Measurements from ENCODE around the gene RRAS2.

The RRAS2 gene

GRCh38 chr11:14341968-14342367 lies 17.0 kb downstream of the RRAS2 start:
- Histone ChIP-seq H3K36me3 (ENCODE audit: control insufficient read depth in 2 of 2, insufficient read depth in 1 of 2, low read length in 2 of 2) (no peaks in the 10 kb centered on the region), H3K27ac (ENCODE audit: extremely low read depth, low read depth, low read length) (no peak overlapping the region), H3K4me1 (ENCODE audit: control insufficient read depth, insufficient read depth, low read length) (no peaks in the 10 kb centered on the region), H3K9me3 (ENCODE audit: control insufficient read depth, insufficient read depth, low read depth, low read length) (no peaks in the 10 kb centered on the region), H3K4me3 (ENCODE audit: low read depth, low read length) (no peak overlapping the region)
- ChIA-PET POLR2A (no interaction called here), CTCF (interaction anchor here (0.7 to 1.2 kb wide), 3 partner anchors 33 to 42 kb away, joined by 3 to 5 read pairs (median 4); no protein-coding TSS in a partner anchor)
- TF ChIP-seq ZNF629 (tag by site-specific recombination; IDR thresholded peaks at IDR 0.05) (no peak), ZNF658 (tag by site-specific recombination; IDR thresholded peaks at IDR 0.05) (no peak), ZFHX2 (tag by site-specific recombination; conservative IDR thresholded peaks at IDR 0.05) (no peak), ZFP41 (tag by site-specific recombination; IDR thresholded peaks at IDR 0.05; ENCODE audit: borderline replicate concordance) (no peak), KLF1 (tag by site-specific recombination; IDR thresholded peaks at IDR 0.05) (no peak), ZNF148 (tag by site-specific recombination; IDR thresholded peaks at IDR 0.05; ENCODE audit: borderline replicate concordance) (no peak), PRDM6 (tag by site-specific recombination; IDR thresholded peaks at IDR 0.05) (no peak), ZBTB48 (tag by site-specific recombination; IDR thresholded peaks at IDR 0.05) (no peak), ZBTB20 (tag by site-specific recombination; IDR thresholded peaks at IDR 0.05) (no peak), ZNF701 (tag by site-specific recombination; IDR thresholded peaks at IDR 0.05) (no peak), ZNF223 (tag by site-specific recombination; IDR thresholded peaks at IDR 0.05) (no peak), HOXC10 (CRISPR knock-in tag; IDR thresholded peaks at IDR 0.05) (no peak), ZNF621 (tag by site-specific recombination; IDR thresholded peaks at IDR 0.05) (no peak), ZNF157 (tag by site-specific recombination; IDR thresholded peaks at IDR 0.05) (no peak), ZNF398 (tag by site-specific recombination; IDR thresholded peaks at IDR 0.05) (no peak), YY1 (tag by site-specific recombination; IDR thresholded peaks at IDR 0.05) (no peak), ZNF76 (tag by site-specific recombination; IDR thresholded peaks at IDR 0.05; ENCODE audit: borderline replicate concordance, low read depth) (no peak)

- ChIA-PET POLR2A (no interaction called here), CTCF (interaction anchor here (1.3 kb wide), 1 partner anchor 78 kb away, joined by 3 read pairs; no protein-coding TSS in a partner anchor)
- no peak overlapping the region for H3K4me3 ChIP-seq (ENCODE audit: low read depth, low read length)
- H3K4me1 ChIP-seq (ENCODE audit: control insufficient read depth, insufficient read depth, low read length), result no peaks in the 10 kb centered on the region
- no peaks in the 10 kb centered on the region for H3K36me3 ChIP-seq (ENCODE audit: control insufficient read depth in 2 of 2, insufficient read depth in 1 of 2, low read length in 2 of 2)
- TF ChIP-seq ZNF548 (tag by site-specific recombination; IDR thresholded peaks at IDR 0.05), result no peak
- TF ChIP-seq HOXD13 (CRISPR knock-in tag; IDR thresholded peaks at IDR 0.05; ENCODE audit: borderline replicate concordance), result no peak
- no peak for TF ChIP-seq ZNF580 (tag by site-specific recombination; IDR thresholded peaks at IDR 0.05)
- TF ChIP-seq KLF8 (tag by site-specific recombination; IDR thresholded peaks at IDR 0.05), result no peak
- no peak for TF ChIP-seq ZNF157 (tag by site-specific recombination; IDR thresholded peaks at IDR 0.05)
- H3K27ac ChIP-seq (ENCODE audit: extremely low read depth, low read depth, low read length), result no peak overlapping the region
- H3K9me3 ChIP-seq (ENCODE audit: control insufficient read depth, insufficient read depth, low read depth, low read length), result no peaks in the 10 kb centered on the region
Observed at GRCh38 chr11:14340721-14341120, 18.3 kb downstream of the RRAS2 start.
